Stomach (tissue), 4 donors: ENCODE data around the gene BPTF.

Source experiments
- EP300 ChIP-seq: sonication (generic); formaldehyde crosslinking; IDR thresholded peaks from one replicate; pipeline ENCODE4 v1.6.1; 2017; ENCODE audit warnings: antibody characterized with exemption
- POLR2A ChIP-seq, 4 donors: fragments of 450-650 bp; IDR thresholded peaks; one replicate each; pipeline ENCODE4 v1.6.1; 2016; ENCODE audit warnings: antibody characterized with exemption in 4 of 4, control low read depth in 2 of 4, mild to moderate bottlenecking in 1 of 4, moderate library complexity in 1 of 4
- POLR2AphosphoS5 ChIP-seq, 3 donors: sonication (generic); formaldehyde crosslinking; IDR thresholded peaks; one replicate each; pipeline ENCODE4 v1.6.1; 2016; ENCODE audit warnings: antibody characterized with exemption in 3 of 3
- TF ChIP-seq, protein P1 (sequence below), 7 experiments: fragments of 450-650 bp in 4 of 7; fragments of 200-600 bp in 3 of 7; sonication (generic) in 3 of 7; IDR thresholded peaks; one replicate each; pipeline ENCODE4 v1.5.1; 2016 to 2019; ENCODE audit warnings: antibody characterized with exemption in 7 of 7, control low read depth in 2 of 7, mild to moderate bottlenecking in 1 of 7

DNA sequence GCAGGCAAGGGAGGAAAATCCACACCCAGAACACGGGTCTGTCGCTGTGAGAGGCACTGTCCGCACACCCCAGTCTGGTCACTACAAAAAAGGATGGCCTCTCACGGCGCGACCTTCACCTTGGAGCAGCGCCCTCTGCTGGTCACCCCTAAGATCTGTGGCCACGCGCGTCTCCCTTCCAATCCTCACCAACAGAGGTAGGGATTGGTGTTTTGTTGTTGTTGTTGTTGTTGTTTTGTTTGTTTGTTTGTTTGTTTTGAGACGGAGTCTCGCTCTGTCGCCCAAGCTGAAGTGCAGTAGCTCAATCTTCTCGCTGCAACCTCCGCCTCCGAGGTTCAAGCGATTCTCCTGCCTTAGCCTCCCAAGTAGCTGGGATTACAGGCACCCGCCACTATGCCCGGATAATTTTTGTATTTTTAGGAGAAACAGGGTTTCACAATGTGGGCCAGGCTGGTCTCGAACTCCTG lies 185.9 kb downstream of the BPTF start:
- TF ChIP-seq POLR2A (IDR thresholded peaks at IDR 0.05), result no peak
- TF ChIP-seq, protein P1, sequence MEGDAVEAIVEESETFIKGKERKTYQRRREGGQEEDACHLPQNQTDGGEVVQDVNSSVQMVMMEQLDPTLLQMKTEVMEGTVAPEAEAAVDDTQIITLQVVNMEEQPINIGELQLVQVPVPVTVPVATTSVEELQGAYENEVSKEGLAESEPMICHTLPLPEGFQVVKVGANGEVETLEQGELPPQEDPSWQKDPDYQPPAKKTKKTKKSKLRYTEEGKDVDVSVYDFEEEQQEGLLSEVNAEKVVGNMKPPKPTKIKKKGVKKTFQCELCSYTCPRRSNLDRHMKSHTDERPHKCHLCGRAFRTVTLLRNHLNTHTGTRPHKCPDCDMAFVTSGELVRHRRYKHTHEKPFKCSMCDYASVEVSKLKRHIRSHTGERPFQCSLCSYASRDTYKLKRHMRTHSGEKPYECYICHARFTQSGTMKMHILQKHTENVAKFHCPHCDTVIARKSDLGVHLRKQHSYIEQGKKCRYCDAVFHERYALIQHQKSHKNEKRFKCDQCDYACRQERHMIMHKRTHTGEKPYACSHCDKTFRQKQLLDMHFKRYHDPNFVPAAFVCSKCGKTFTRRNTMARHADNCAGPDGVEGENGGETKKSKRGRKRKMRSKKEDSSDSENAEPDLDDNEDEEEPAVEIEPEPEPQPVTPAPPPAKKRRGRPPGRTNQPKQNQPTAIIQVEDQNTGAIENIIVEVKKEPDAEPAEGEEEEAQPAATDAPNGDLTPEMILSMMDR (IDR thresholded peaks at IDR 0.05), result peak in 5 of 7 experiments; percentile 38 to 65 (median 57)
- TF ChIP-seq EP300, result no peak
- no peak for TF ChIP-seq POLR2AphosphoS5 (IDR thresholded peaks at IDR 0.05)
